Measurements from ENCODE around the gene SESN1.
A peak's percentile ranks its signal among the peaks of the same experiment; 100 is the strongest.
"Not testable (repeated sequence)": the region's sequence is repeated elsewhere in the genome, so short reads cannot be mapped to it uniquely, and the experiment has no call there.

Gene SESN1

DNA sequence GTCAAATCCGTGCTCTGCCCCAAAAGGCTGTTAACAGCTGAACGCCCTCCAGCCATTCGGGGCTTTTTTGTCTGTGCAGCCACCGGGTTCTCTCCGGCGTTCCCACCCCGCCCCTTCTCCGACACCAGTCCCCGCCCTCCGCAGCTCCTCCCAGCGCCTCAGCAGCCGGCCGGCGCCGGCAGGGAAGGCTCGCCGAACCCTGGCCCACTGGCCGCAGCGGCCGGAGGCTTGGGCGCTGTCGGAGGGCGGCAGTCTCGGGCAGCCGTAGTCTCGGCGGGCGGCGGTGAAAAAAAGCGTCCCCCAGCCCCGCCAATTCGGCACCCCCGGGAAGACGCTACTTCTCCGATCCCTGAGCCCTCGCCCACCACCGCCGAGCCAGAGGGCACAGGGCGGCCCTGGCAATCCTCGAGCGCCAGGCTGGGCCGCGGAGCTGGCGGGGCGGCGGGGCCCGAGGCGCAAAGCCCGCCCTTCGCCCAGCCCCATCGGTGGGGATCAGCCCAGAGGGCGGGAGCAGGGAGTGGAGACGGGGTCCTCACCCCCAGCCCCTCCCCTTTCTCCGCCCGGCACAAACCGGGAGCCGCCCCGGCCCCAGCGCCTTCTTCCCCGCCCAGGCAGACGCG, at the start of gene SESN1:
Gene SESN1 (minus strand): TSS at position 431 of the 620 bp plus-strand sequence. CDS start 773 bp downstream, outside the sequence.
- intact Hi-C loops (cut with DNase I) = loop anchor here (1.0 to 10.0 kb wide), 2 partner anchors 288 to 540 kb away; partner anchors contain the start of gene CD164
- DNase-seq = peak; percentile 76 to 97 (median 91)

DNA sequence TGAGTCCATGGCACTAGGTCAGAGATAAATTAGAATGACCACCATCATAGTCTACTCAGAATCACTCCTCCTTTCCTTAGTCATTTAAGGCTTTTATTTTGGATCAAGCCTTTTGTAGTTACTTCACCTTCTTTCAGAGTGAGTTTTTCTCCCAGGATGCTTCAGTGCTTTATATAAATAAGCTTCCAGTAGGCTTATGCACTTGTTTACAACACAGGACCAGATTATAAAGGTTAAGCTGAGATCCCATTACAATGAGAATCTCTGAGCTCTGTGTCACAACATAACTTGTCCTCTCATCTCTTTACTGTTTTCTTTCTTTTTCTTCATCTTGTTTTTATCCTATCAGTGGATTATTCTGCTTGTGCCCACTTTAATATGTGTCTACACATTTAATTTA, 48.5 kb upstream of the SESN1 start:
- DNase-seq = no peak
- intact Hi-C loops (cut with DNase I) = no loop called here

DNA sequence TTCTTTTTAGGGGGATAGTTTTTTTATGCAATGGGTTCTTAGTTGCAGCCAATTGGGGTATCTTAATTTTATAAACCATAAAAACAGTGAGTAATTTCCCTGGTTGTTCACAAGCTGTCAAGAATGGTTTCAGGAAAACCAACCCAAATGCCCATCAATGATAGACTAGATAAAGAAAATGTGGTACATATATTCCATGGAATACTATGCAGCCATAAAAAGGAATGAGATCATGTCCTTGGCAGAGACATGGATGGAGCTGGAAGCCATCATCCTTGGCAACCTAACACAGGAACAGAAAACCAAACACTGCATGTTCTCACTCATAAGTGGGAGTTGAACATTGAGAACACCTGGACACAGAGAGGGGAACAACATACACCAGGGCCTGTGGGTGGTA, 47.4 kb upstream of the SESN1 start:
- intact Hi-C loops (cut with DNase I); DNase-seq: not testable (repeated sequence)

DNA sequence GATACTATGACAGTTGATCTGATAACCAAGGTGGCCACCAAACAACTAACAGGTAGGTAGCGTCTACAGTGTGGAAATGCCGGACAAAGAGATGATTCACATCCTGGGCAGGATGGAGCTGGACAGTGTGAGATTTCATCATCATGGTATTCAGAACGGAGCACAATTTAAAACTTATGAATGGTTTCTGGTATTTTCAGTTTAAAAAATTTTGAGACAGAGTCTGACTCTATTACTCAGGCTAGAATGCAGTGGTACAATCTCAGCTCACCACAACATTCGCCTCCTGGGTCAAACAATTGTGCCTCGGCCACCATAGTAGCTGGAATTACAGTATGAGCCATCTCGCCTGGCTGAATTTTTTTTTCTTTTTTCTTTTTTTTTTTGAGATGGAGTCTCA, 44.5 kb upstream of the SESN1 start:
- DNase-seq = no peak
- intact Hi-C loops (cut with DNase I) = no loop called here

- intact Hi-C loops (cut with DNase I); DNase-seq: not testable (repeated sequence)
These were observed 41.9 kb upstream of the SESN1 start for GRCh38 chr6:109136530-109136929.

GRCh38 chr6:109136039-109136438, 41.4 kb upstream of the SESN1 start:
- not testable (repeated sequence) for DNase-seq

GRCh38 chr6:109135600-109135999, 41.0 kb upstream of the SESN1 start:
- DNase-seq; intact Hi-C loops (cut with DNase I): not testable (repeated sequence)

More at GRCh38 chr6:109136039-109136438, 41.4 kb upstream of the SESN1 start:
- intact Hi-C loops (cut with DNase I) = not testable (repeated sequence)

DNA sequence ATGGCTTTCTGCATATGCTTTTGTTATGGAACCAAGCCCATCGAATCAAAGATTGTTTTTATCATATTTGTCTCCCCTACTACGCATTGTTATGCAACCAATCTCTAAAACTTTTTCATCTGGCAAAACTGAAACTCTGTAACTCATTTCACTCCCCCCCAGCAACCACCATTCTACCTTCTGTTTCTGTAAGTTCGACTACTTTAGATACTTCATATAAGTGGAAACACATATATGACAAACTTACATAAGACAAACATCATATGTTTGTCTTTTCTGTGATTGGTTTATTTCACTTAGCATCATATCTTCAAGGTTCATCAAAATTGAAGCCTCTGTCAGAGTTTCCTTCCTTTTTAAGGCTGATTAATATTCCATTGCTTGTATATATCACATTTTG, 35.4 kb upstream of the SESN1 start:
- intact Hi-C loops (cut with DNase I) = no loop called here
- DNase-seq = no peak

DNA sequence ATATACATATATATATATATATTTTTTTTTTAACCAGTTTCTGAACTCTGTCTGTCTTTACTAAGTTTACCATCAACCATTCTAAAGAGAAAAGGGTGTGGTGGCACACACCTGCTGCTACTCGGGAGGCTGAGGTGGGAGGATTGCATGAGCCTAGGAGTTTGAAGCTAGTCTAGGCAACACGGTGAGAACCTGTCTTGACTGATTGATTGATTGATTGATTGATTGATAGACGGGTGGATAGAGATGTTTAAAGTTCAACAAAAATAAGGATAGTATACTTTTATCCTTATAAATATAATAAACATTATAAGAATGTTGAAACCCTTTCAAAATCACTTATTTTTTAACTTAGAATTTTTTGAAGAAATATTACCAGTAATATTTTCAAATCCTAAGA, 30.9 kb upstream of the SESN1 start:
- no peak for DNase-seq
- intact Hi-C loops (cut with DNase I) = no loop called here

DNA sequence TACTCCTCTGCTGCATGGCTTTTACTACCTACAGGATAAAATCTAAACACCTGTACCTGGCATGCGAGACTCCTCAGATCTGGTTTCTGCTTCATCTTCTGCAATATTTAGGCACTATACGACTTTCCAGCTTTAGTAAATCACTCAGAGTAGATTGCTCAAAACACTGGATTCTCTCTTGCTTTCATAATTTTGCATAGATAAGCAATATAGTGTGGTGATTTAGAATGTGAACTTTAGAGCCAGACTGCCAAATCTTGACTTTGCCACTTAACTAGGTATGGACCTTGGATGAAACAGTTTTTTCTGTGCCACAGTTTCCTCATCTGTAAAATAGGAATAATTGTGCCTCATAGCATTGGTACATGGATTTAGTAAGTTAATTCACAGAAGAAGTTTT, 29.6 kb upstream of the SESN1 start:
- intact Hi-C loops (cut with DNase I) = no loop called here
- DNase-seq = no peak

- DNase-seq = no peak
- intact Hi-C loops (cut with DNase I) = no loop called here
These were observed 26.8 kb upstream of the SESN1 start for GRCh38 chr6:109121411-109121810.

DNA sequence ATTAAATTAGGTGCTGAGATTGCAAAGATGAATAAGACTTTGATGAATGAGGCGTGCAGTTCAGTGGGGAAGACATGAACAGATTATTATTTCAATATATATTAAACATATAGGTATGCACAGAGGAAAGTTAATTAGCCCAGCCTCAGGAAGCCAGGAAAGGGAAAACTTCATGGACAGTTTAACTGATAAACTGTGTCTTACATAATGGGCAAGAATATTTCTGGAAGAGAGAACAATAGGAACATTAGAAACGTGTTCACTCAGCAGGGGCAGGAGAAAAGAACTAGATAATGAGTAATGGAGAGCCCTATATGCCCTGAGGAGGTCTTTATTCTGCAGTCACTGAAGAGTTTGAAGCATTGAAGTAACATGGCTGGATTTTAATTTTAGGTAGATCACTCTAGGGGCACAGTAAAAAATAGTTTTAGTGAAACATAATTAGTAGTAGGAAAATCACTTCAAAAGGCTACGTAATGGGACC, 24.3 kb upstream of the SESN1 start:
- intact Hi-C loops (cut with DNase I) = no loop called here
- no peak for DNase-seq

- DNase-seq = no peak
- intact Hi-C loops (cut with DNase I) = no loop called here
These were observed 23.7 kb upstream of the SESN1 start for GRCh38 chr6:109118337-109118736.

DNA sequence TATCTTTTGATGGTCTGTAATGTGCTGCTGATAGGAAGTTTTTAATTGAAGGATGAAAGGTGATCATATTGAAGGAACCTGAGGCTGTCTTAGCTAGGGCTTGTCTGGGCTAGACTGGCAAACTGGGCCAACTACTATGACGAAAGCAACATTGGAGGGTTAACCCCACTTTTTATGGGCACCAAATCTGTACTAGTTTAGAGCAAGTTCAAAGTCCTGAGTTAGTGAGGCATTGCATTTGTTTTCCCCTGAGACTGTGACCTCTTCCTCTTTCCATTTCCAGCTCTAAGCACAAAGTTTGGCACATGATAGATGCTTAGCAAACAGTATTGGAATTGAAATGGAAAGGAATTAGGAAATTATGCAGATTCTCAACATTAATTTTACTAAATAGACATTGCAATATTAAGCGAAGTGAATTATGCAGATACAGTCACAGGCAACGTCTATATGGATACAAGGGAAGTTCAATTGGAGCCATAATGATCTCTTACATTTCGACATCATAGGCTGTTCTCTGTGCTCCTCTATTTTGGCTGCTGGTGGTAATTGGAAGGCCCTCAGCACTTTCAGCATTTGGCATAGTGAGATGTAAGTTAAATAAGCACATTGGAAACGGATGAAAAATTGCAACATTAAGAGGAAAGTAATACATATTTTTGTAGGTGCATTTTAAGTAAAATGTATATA, 22.8 kb upstream of the SESN1 start:
- intact Hi-C loops (cut with DNase I) = no loop called here

GRCh38 chr6:109112663-109113062, 18.0 kb upstream of the SESN1 start:
- DNase-seq; intact Hi-C loops (cut with DNase I): not testable (repeated sequence)

More for the DNA sequence above, 22.8 kb upstream of the SESN1 start:
- no peak for DNase-seq

DNA sequence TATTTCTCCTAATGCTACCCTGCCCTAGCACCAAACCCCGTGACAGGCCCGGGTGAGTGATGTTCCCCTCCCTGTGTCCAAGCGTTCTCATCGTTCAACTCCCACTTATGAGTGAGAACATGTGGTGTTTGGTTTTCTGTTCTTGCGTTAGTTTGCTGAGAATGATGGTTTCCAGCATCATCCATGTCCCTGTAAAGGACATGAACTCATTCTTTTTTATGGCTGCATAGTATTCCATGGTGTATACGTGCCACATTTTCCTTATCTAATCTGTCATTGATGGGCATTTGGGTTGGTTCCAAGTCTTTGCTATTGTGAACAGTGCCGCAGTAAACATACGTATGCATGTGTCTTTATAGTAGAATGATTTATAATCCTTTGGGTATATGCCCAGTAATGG, 15.0 kb upstream of the SESN1 start:
- intact Hi-C loops (cut with DNase I); DNase-seq: not testable (repeated sequence)

GRCh38 chr6:109105681-109106080, 11.0 kb upstream of the SESN1 start:
- no peak for DNase-seq
- intact Hi-C loops (cut with DNase I) = no loop called here

GRCh38 chr6:109104512-109104911, 9.9 kb upstream of the SESN1 start:
- DNase-seq = no peak
- intact Hi-C loops (cut with DNase I) = no loop called here

DNA sequence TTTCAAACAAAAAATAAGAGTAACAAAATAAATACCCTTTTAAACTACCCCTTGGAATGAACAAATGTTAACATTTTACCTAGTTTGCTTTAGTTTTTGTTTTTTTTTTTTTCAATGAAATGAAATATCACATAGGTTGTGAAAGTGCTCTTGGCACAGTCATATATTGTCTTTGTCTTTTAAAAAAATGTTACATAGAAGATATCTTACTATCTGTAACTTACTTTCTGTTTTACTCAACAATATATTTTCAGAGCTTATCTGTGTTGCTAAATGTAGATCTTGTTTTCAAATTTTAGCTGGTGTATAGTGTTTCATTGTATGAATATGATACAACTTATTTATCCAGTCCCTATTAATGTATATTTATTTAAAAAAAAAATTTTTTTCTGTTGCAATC, 9.3 kb upstream of the SESN1 start:
- no peak for DNase-seq
- intact Hi-C loops (cut with DNase I) = no loop called here

GRCh38 chr6:109102762-109103161, 8.1 kb upstream of the SESN1 start:
- intact Hi-C loops (cut with DNase I) = no loop called here
- DNase-seq = no peak

DNA sequence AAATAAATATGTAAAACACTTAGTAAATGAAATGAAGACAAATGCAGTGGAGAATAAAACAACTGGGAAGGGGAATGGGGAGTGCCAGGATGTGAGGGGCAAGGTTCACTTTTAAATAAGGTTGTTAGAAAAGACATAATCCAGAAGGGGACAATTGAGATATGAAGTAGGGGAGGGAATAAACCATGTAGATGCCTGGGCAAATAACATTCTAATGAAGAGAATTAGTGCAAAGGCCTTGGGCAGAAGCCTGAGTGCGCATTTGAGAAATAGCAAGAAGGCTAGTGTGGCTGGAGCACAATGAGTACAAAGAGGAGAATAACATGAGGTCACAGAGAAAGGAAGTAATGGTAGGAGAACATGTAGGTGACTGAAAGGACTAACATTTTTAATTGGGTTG, 3.0 kb upstream of the SESN1 start:
- DNase-seq = no peak
- intact Hi-C loops (cut with DNase I) = loop anchor here (10.0 kb wide), 1 partner anchor 543 kb away; no protein-coding TSS in a partner anchor
